CD4-positive, alpha-beta T cell treated with Interleukin-15 for 1 hour (primary cell): Measurements from ENCODE around the gene OCLN.
"Not testable (repeated sequence)": the region's sequence is repeated elsewhere in the genome, so short reads cannot be mapped to it uniquely, and the experiment has no call there.

Source experiments
- DNase-seq: peaks from one replicate; pipeline ENCODE4 v3.0.0-alpha.2; 2020

OCLN gene, protein sequence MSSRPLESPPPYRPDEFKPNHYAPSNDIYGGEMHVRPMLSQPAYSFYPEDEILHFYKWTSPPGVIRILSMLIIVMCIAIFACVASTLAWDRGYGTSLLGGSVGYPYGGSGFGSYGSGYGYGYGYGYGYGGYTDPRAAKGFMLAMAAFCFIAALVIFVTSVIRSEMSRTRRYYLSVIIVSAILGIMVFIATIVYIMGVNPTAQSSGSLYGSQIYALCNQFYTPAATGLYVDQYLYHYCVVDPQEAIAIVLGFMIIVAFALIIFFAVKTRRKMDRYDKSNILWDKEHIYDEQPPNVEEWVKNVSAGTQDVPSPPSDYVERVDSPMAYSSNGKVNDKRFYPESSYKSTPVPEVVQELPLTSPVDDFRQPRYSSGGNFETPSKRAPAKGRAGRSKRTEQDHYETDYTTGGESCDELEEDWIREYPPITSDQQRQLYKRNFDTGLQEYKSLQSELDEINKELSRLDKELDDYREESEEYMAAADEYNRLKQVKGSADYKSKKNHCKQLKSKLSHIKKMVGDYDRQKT

DNA sequence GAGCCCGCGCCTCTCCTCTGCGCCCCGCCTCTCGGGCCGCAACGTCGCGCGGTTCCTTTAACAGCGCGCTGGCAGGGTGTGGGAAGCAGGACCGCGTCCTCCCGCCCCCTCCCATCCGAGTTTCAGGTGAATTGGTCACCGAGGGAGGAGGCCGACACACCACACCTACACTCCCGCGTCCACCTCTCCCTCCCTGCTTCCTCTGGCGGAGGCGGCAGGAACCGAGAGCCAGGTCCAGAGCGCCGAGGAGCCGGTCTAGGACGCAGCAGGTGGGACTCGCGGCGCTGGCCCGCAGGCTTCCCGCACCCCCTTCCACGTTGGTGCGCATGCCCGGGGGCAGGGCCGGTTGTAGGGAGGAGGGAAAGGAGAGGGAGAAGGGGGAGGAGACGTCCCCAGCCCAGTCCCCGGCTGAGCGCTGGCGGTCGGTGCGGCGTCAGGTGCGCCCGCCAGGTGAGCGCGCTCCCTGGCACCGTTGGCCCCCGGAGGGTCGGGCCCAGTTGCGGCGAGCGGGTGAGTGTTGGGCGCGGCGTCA lies at the start of gene OCLN:
OCLN (plus strand) TSS at position 400 of the 532 bp plus-strand sequence. CDS start 11,455 bp downstream, outside the sequence.
- no peak for DNase-seq

GRCh38 chr5:69444127-69444754 lies 48.3 kb upstream of the OCLN start:
- no peak for DNase-seq

DNA sequence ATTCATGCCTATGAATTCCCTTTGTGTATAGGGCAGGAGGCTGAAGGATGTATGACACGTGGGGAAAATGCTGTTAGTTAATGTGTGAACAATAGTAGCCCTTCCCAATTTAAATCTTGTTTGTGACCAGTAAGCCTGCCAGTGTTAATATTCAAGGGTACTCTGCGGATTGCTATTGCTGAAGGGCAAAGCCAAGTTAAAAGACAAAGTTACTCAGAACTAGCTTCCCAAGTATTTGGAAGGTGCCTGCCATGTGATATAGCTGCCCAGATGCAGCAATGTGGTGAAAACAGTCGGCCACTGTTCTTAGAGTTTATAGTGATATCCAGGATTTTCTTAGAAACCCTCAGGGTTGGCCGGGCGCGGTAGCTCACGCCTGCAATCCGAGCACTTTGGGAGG lies 43.1 kb upstream of the OCLN start:
- DNase-seq, result no peak

DNA sequence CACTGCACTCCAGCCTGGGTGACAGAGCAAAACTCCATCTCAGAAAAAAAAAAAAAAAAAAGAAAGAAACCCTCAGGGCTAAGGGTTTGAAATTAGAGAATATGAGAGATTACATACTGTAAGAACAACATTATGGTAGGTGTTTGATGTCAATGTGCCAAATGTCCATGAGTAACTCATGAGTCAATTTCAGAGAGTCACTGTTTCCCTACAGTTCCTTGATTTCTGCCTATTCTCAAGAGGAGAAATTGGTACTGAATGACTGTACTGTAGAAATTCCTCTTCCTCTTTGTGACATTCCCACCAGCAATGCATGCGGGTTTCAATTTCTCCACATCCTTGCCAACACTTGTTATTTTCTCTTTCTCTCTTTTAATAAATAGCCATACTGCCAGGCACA lies 42.5 kb upstream of the OCLN start:
- DNase-seq, result no peak

- not testable (repeated sequence) for DNase-seq
These were observed 42.1 kb upstream of the OCLN start for GRCh38 chr5:69450527-69450926.

GRCh38 chr5:69451941-69452647 lies 40.5 kb upstream of the OCLN start:
- DNase-seq, result no peak

- DNase-seq, result not testable (repeated sequence)
These were observed 39.1 kb upstream of the OCLN start for GRCh38 chr5:69453487-69453886.

- DNase-seq, result no peak
These were observed 37.9 kb upstream of the OCLN start for GRCh38 chr5:69454460-69455249.

DNA sequence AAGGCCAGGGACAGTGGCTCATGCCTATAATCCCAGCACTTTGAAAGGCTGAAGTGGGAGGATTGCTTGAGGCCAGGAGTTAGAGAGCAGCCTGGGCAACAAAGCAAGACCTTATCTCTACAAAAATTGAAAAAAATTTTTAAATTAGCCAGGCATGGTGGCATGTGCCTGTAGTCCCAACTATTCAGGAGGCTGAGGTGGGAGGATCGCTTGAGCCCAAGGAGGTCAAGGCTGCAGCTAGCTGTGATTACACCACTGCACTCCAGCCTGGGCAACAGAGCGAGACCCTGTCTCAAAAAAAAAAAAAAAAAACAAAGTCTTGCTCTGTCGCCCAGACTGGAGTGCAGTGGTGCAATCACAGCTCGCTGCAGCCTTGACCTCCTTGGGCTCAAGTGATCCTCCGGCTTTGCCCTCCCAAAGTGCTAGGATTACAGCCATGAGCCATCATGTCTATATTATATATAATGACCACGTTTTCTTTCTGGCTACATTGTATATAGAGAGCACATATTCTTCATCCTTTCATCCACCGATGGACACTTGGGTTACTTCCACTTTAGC lies 37.1 kb upstream of the OCLN start:
- DNase-seq, result not testable (repeated sequence)

GRCh38 chr5:69462170-69462569 lies 30.4 kb upstream of the OCLN start:
- no peak for DNase-seq

GRCh38 chr5:69466375-69466774 lies 26.2 kb upstream of the OCLN start:
- not testable (repeated sequence) for DNase-seq

- no peak for DNase-seq
These were observed 25.0 kb upstream of the OCLN start for GRCh38 chr5:69467442-69468225.

- DNase-seq, result no peak
These were observed 24.0 kb upstream of the OCLN start for GRCh38 chr5:69468631-69469030.

GRCh38 chr5:69471516-69471915 lies 21.1 kb upstream of the OCLN start:
- DNase-seq, result not testable (repeated sequence)

DNA sequence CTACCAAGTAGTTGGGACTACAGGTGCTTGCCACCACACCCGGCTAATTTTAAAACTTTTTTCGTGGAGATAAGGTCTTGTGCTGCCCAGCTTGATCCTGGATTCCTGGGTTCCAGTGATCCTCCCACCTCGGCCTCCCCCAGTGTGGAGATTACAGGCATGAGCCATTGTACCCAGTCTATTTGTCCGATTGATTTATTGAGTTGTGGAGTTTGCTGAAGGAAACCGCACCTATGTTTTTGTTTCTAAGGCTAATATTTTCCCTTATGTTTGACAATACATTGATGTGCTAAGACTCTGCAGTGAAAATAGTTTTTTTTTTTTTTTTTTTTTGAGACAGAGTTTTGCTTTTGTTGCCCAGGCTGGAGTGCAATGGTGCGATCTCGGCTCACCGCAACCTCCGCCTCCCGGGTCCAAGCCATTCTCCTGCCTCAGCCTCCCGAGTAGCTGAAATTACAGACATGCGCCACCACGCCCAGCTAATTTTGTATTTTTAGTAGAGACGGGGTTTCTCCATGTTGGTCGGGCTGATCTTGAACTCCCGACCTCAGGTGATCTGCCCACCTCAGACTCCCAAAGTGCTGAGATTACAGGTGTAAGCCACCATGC lies 20.0 kb upstream of the OCLN start:
- not testable (repeated sequence) for DNase-seq

DNA sequence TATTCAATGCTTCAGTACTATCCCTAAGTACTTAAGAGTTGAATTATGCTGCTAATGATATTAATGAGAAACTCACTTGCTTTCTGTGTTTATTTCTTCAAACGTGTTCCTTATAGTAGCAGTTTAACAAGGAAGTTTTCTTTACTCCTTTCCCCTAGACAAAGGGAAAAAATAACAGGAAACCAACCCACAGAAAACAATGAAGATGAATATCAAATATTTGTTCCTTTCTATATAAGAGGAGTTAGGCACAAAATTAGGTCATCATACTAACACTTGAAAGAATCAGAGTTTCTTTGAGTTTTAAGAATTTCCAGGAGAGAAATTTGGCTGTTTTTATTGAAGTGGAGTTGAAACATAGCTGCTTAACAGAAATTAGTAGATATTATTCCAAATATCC lies 15.4 kb upstream of the OCLN start:
- no peak for DNase-seq

- not testable (repeated sequence) for DNase-seq
These were observed 14.3 kb upstream of the OCLN start for GRCh38 chr5:69478296-69478695.

DNA sequence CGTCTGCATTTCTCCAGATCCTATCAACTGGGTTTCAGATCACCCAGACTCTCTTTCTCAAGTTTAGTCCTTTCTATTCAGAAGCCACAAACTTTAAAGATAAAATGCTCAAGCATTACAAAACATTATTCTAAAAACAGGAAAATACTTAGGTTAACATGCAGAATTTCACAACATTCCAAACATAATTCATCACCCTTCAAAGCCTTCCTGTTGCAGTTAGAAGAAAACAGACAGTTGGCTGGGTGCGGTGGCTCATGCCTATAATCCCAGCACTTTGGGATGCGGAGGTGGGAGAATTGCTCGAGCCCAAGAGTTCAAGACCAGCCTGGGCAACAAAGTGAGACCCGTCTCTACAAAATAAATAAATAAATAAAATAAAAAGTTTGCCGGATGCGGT lies 7.7 kb upstream of the OCLN start:
- DNase-seq, result no peak

GRCh38 chr5:69485471-69485870 lies 7.1 kb upstream of the OCLN start:
- DNase-seq, result no peak

DNA sequence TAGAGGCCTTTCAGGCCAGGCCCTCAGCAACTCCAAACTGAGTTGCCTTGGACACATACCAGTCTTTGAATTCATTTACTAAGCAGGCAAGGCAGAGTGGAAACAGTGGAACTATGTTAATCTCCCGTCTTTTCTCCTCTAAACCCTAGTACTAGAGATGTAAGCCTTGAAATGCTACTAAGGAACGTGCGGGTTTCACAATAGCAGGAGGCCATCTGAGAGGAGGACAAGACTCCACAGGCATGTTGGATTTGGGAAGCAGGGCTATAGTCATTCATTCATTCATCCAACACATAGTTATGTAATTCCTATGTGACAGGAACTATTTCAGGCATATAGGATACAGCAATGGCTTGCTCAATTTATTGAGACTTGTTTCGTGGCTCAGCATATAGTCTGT lies 3.3 kb upstream of the OCLN start:
- DNase-seq, result no peak

GRCh38 chr5:69491027-69491426 lies 1.6 kb upstream of the OCLN start:
- DNase-seq, result no peak
